ENCODE data around the gene CFAP97D1. TPM values are rescaled to one million over a fixed set of nuclear protein-coding genes. Genes with fewer than 3 reads are reported as not detected.
A peak's percentile ranks its signal among the peaks of the same experiment; 100 is the strongest.

Gene CFAP97D1
- total RNA-seq, 2 donors from 2014 or later: not detected

DNA sequence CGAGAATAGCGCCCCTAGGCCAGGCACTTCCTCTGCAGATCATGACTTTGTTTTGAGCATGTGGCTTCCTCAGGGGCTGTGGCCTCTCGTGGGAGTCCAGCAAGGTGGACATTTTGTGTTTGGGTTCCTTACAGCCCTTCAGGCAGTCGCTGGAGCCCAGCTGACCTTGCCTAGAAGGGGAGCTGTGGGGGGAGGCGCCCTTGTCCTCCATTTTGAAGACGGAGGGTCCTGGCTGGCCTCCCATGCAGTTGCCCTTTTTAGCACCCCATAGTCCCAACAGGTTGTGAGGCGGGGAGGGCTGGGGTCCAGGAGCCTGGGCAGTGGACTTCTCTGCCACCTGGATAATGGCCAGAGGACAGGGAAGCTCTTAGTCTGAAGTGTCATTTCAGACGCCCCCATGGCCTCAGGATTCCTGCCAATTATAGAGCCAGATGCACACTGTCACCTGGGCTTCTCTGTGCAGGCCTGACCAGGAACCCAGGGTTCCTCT, 23.0 kb upstream of the CFAP97D1 start:
- no peak overlapping the region for H3K27ac Mint-ChIP-seq
- H3K27me3 Mint-ChIP-seq: peaks cover 61% of the 10 kb centered on the region

DNA sequence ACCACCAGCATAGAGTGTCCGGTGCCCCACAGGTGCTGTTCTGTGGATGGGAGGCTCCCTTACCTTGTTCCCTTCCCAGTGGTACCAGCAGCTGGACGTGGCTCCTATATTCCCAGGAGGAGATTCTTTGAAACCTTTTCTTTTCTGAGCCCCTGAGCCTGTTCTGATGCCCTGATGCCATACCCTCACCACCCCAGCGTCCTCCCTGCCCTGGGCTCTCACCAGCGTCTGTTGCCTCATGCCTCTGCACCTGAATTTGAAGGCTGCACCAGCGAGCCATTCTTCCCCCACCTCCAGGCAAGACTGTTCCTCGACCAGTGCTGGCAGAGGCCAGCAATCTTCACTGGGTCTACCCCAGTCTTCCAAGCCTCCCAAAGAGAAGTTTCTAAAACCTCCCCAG, 22.1 kb upstream of the CFAP97D1 start:
- H3K4me1 Mint-ChIP-seq: peaks cover 3% of the 10 kb centered on the region
- H3K4me3 Mint-ChIP-seq: no peak overlapping the region
- no peak for DNase-seq
- no peak for ATAC-seq
- H3K27ac Mint-ChIP-seq: no peak overlapping the region
- H3K9me3 ChIP-seq (ENCODE audit: control insufficient read depth, low read length, poor library complexity, severe bottlenecking): no peaks in the 10 kb centered on the region
- peaks cover 1% of the 10 kb centered on the region for H3K36me3 Mint-ChIP-seq (ENCODE audit: low read depth)
- peaks cover 52% of the 10 kb centered on the region for H3K27me3 Mint-ChIP-seq

More for the DNA sequence above, 23.0 kb upstream of the CFAP97D1 start:
- H3K36me3 Mint-ChIP-seq (ENCODE audit: low read depth): peaks cover 5% of the 10 kb centered on the region
- no peak overlapping the region for H3K4me3 Mint-ChIP-seq
- DNase-seq (no peak), ATAC-seq (no peak)
- peaks cover 3% of the 10 kb centered on the region for H3K4me1 Mint-ChIP-seq
- no peaks in the 10 kb centered on the region for H3K9me3 ChIP-seq (ENCODE audit: control insufficient read depth, low read length, poor library complexity, severe bottlenecking)

DNA sequence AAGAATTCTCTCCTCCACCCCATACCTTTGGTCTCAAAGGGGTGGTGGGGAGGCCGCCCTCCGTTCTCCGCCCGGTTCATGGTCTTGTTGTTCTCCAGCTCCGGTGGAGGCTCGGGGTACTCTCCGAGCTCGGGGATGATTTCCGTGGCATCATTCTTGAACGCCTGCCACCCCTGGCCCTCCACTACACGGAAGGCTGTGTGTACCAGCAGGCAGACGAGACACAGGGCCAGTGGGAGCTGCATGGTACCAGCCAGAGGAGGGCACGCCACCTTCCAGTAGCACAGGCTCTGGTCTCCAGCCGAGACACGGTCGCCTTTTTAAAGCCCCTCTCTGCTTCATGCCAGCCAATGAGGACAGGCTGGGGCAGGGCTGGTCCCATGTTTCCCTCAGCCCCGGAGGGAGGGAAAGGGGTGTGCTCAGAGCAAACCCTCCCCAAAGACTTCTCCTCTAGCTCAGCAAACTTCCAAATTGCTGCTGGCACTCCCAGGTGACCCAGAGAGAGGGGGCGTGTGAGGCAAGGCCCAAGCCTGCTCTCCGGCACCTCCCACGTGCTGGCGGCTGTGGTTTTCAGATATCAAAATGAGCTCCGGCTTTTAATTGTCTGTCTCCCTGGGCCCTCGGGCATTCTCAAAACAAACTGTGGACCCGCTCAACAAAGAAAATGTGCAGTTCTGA, 21.6 kb upstream of the CFAP97D1 start, which contains the start of gene SOST:
TSS of gene SOST (minus strand) at position 295 of the 678 bp plus-strand sequence. CDS start at position 245, 50 bp downstream.
- no peaks in the 10 kb centered on the region for H3K36me3 Mint-ChIP-seq (ENCODE audit: low read depth)
- peaks cover 47% of the 10 kb centered on the region for H3K27me3 Mint-ChIP-seq
- DNase-seq (no peak), ATAC-seq (no peak)
- no peak within 1 kb of the TSS for H3K4me3 Mint-ChIP-seq
- H3K9me3 ChIP-seq (ENCODE audit: control insufficient read depth, low read length, poor library complexity, severe bottlenecking): no peaks in the 10 kb centered on the region
- peaks cover 3% of the 10 kb centered on the region for H3K4me1 Mint-ChIP-seq
- no peak within 1 kb of the TSS for H3K27ac Mint-ChIP-seq

DNA sequence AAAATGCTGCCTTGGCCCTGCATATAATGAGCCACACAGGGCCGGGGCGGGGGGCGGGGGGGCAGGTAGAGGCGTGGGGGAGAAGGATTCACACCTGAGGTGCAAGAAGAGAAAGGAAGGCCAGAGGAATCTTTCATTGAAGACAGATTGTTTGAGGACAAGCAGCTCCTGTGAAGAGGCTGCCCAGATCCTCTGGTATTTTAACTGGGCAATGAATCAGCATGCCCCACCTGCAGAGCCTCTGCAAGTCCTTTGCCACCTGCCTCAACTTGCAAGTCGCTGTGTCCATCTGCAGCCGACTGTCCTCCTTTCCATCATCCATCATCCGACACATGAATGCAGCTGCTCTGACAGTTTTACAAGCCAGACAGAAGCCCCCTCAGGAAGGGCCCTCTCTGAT, 20.4 kb upstream of the CFAP97D1 start:
- Mint-ChIP-seq H3K36me3 (ENCODE audit: low read depth) (no peaks in the 10 kb centered on the region), H3K4me1 (peaks cover 3% of the 10 kb centered on the region), H3K4me3 (no peak overlapping the region), H3K27me3 (peaks cover 39% of the 10 kb centered on the region), H3K27ac (no peak overlapping the region)
- no peak for ATAC-seq
- no peak for DNase-seq
- H3K9me3 ChIP-seq (ENCODE audit: control insufficient read depth, low read length, poor library complexity, severe bottlenecking): no peaks in the 10 kb centered on the region

DNA sequence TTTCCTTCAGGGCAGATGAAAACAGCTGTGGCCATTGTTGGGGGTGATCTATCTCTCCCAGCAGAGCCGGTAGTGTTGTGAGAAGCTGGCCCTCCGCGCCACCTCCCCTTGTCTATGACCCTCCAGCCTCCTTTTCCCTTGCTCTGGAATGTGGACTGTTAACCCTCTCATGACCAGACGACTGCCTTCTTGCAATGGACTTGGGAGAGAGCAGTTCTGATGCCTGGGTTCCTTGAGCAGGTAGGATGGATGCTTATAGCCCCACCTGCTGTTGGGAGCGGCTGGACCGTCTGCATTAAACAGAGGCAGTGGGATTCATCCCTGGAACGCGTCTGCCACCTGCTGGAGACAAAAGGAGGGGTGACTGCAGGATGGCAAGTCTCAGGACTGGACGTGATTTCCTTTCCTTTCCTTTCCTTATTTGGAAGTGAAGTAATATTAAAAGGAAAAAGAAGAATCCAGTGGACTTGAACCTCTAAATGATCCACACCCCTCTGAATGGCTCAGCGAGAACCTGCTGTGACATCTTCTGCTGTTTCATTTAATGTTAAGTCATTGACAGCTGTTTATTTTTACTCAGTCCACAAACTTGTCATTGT, 19.9 kb upstream of the CFAP97D1 start:
- H3K36me3 Mint-ChIP-seq (ENCODE audit: low read depth): no peaks in the 10 kb centered on the region
- no peak overlapping the region for H3K27ac Mint-ChIP-seq
- H3K27me3 Mint-ChIP-seq: peaks cover 39% of the 10 kb centered on the region
- H3K9me3 ChIP-seq (ENCODE audit: control insufficient read depth, low read length, poor library complexity, severe bottlenecking): no peaks in the 10 kb centered on the region
- peak; percentile 97 for ATAC-seq
- H3K4me3 Mint-ChIP-seq: no peak overlapping the region
- DNase-seq: peak; percentile 67 to 84 (median 71)
- peaks cover 3% of the 10 kb centered on the region for H3K4me1 Mint-ChIP-seq

DNA sequence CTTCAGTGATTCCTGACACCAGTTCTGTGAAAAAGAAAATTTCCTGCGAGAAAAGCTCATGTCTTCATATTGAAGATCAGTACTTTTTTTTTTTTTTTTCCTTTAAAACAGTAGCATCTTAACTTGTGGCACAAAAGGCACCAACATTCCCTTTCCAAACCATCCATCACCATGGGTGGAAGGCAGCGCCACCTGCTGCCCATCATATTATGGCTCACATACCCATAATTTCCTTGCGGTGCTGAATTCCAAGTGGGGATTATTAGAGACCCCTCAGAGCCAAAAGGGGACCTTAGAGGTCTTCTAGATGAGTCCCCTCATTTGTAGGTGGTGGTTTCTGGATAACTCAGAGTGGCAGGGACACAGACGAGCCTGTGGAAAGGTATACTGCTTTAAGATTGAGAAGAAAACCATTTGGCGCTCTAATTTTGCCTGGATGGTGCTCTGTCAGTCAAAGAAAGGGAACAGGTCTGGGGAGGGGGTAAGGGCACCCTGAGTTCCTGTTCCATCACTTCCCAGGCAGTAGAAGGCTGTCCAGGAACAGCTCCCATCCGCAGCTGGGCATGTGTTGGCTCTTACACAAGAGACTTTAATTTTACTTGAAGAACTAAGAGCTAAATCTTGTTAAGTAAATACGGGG, 13.7 kb upstream of the CFAP97D1 start:
- no peak overlapping the region for H3K27ac Mint-ChIP-seq

DNA sequence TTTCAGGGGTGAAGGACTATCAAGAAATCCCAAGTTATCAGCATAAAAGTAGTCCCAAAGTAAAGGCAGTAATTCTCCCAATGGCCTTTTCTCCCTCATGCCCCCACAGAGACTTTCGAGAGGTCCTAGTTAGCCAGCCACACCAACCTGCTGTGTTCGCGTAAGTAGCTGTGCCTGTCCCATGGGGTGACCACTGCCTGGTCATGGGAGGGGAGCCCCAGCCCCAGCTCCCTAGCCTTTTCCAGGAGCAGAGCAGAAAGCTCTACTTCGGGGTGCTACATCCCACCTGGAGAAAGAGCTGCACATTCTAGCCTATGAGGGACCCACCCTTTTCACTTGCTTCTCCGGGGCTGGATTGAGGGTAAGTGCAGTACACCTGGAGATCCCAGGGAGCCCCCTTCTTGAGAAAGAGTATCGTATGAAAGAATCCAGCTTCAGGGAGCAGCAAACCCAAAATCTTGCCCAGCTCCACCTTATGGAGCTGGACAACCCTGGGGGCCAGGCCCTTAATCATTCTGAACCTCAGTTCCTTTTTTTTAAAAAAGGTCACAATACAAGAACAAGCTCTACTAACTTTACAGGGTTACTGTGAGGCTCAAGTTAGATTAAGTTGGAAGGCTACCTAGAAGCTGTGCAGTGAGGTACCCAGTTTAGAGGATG, 13.1 kb upstream of the CFAP97D1 start:
- ATAC-seq: no peak
- no peak for DNase-seq
- no peaks in the 10 kb centered on the region for H3K9me3 ChIP-seq (ENCODE audit: control insufficient read depth, low read length, poor library complexity, severe bottlenecking)
- no peaks in the 10 kb centered on the region for H3K27me3 Mint-ChIP-seq
- peaks cover 5% of the 10 kb centered on the region for H3K36me3 Mint-ChIP-seq (ENCODE audit: low read depth)
- no peak overlapping the region for H3K27ac Mint-ChIP-seq
- H3K4me3 Mint-ChIP-seq: no peak overlapping the region
- H3K4me1 Mint-ChIP-seq: no peaks in the 10 kb centered on the region

More for the DNA sequence above, 13.7 kb upstream of the CFAP97D1 start:
- ATAC-seq (no peak), DNase-seq (peak; percentile 22 to 34 (median 32))
- no peaks in the 10 kb centered on the region for H3K9me3 ChIP-seq (ENCODE audit: control insufficient read depth, low read length, poor library complexity, severe bottlenecking)
- Mint-ChIP-seq H3K4me3 (no peak overlapping the region), H3K36me3 (ENCODE audit: low read depth) (peaks cover 2% of the 10 kb centered on the region), H3K27me3 (no peaks in the 10 kb centered on the region), H3K4me1 (no peaks in the 10 kb centered on the region)

DNA sequence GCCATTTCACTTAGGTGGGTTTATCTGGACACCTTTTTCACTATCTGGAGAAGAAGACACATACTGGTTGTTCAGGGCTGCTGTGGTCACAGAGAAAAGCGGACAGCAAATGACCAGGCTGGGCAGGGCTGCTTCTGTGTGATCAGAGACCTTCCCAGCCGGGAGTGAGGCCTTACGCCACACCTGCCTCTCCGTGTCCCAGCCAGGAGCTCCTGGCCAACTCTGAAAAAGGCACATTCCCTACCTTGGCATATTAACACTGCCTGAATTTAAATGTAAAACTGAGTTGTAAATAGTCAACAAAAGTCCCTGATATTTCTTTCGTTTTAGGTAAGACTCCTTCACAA, 12.5 kb upstream of the CFAP97D1 start:
- no peak for ATAC-seq
- no peaks in the 10 kb centered on the region for H3K4me1 Mint-ChIP-seq
- H3K36me3 Mint-ChIP-seq (ENCODE audit: low read depth): peaks cover 8% of the 10 kb centered on the region

DNA sequence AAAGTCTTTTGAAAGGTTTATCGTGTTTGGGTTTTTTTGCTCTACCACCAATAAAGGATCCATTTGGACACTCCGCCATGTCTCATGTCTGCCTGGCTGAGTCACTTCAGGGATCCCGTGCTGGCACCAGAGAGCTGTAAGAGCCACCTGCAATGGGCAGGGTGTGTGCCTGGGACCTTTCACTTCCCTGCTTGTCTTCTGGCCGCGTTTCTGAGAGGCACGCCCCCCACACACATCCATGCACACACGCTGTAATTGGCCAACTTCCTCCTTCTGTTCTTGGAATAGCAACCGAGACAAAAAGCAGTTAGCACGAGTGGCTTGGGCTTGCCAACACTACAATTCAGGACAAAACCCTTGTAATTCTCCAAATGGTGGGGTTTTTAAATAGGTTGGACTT, 11.9 kb upstream of the CFAP97D1 start:
- peaks cover 9% of the 10 kb centered on the region for H3K36me3 Mint-ChIP-seq (ENCODE audit: low read depth)
- H3K27ac Mint-ChIP-seq: no peak overlapping the region
- DNase-seq (no peak), ATAC-seq (no peak)
- H3K27me3 Mint-ChIP-seq: no peaks in the 10 kb centered on the region
- no peak overlapping the region for H3K4me3 Mint-ChIP-seq
- no peaks in the 10 kb centered on the region for H3K9me3 ChIP-seq (ENCODE audit: control insufficient read depth, low read length, poor library complexity, severe bottlenecking)
- no peaks in the 10 kb centered on the region for H3K4me1 Mint-ChIP-seq

More for the DNA sequence above, 12.5 kb upstream of the CFAP97D1 start:
- H3K9me3 ChIP-seq (ENCODE audit: control insufficient read depth, low read length, poor library complexity, severe bottlenecking): no peaks in the 10 kb centered on the region
- DNase-seq: no peak
- Mint-ChIP-seq H3K27ac (no peak overlapping the region), H3K27me3 (no peaks in the 10 kb centered on the region), H3K4me3 (no peak overlapping the region)

DNA sequence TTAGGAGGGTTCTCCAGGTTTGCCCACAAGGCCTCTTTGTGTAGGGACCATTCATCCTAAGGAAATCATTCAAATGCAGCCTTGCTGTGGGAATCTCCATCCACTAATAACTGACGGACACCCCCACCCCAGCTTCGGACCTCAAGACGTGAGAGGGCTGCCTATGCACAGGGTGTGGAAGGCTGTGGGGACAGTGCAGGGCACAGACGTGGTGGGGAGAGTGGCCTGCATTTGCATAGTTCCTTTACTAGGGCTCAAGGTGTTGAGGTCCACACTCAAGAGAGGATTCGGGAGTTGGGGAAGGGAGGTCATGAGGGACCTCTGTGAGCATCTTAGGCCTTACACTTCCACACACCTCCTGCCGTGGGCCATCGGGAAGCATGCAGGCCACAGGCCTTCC, 11.3 kb upstream of the CFAP97D1 start:
- no peak overlapping the region for H3K4me3 Mint-ChIP-seq
- H3K27me3 Mint-ChIP-seq: no peaks in the 10 kb centered on the region
- DNase-seq (no peak), ATAC-seq (no peak)
- no peaks in the 10 kb centered on the region for H3K9me3 ChIP-seq (ENCODE audit: control insufficient read depth, low read length, poor library complexity, severe bottlenecking)
- no peak overlapping the region for H3K27ac Mint-ChIP-seq
- no peaks in the 10 kb centered on the region for H3K4me1 Mint-ChIP-seq
- H3K36me3 Mint-ChIP-seq (ENCODE audit: low read depth): peaks cover 12% of the 10 kb centered on the region

DNA sequence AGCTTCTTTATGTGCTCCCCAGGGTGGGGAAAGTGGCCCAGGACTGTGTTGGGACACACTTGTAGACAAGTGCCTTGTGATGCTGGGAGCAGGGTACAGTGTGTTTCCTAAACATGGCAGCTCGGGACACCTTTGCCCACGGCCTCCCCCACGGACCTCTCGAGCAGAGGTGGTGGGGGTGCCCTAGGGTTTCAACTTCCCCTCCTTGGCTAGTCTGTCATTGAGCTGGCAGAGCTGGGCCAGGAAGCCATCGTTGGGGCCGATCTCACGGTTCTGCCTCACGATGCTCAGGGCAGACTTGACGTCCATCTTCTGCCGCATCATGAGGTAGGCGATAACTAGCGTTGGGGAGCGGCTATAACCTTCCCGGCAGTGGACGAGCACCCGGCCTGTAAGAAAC, 10.8 kb upstream of the CFAP97D1 start:
- Mint-ChIP-seq H3K36me3 (ENCODE audit: low read depth) (peaks cover 12% of the 10 kb centered on the region), H3K4me3 (no peak overlapping the region), H3K27ac (no peak overlapping the region), H3K4me1 (no peaks in the 10 kb centered on the region), H3K27me3 (no peaks in the 10 kb centered on the region)
- ATAC-seq (no peak), DNase-seq (no peak)
- no peaks in the 10 kb centered on the region for H3K9me3 ChIP-seq (ENCODE audit: control insufficient read depth, low read length, poor library complexity, severe bottlenecking)

DNA sequence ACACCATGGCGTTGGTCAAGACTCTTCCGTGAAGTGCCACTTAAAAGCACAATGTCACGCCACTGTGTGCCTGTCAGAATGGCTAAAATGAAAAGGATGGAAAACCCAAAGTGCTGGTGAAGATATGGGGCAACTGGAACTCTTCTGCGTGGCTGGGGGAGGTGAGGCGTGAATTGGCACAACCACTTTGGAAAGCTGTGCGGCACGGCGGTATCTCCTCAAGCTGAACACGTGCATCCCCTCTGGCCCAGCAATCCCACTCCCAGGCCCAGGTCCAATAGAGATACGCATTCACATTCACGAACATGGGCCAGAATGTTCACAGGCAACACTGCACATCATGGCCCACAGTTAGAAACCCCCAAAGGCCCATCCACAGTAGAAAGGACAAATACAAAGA, 10.4 kb upstream of the CFAP97D1 start:
- Mint-ChIP-seq H3K36me3 (ENCODE audit: low read depth) (peaks cover 12% of the 10 kb centered on the region), H3K27me3 (no peaks in the 10 kb centered on the region), H3K4me1 (no peaks in the 10 kb centered on the region), H3K4me3 (no peak overlapping the region), H3K27ac (no peak overlapping the region)
- no peaks in the 10 kb centered on the region for H3K9me3 ChIP-seq (ENCODE audit: control insufficient read depth, low read length, poor library complexity, severe bottlenecking)
- DNase-seq (no peak), ATAC-seq (no peak)

DNA sequence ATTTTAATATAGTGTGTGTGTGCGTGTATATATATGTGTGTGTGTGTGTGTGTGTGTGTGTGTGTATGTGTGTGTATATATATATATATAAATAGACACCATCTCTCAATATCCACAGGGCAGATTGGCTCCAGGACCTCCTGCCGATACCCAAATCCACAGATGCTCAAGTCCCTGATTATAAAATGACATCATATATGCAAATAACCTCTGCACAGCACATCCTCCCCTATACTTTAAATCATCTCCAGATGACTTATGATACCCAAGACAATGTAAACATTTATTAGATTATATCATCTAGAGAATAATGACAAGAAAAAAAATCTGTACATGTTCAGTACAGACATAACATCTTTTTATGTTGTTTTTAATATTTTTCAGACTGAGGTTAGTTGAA, 9.3 kb upstream of the CFAP97D1 start:
- no peak for ATAC-seq
- no peak overlapping the region for H3K27ac Mint-ChIP-seq
- no peak for DNase-seq
- H3K27me3 Mint-ChIP-seq: no peaks in the 10 kb centered on the region
- peaks cover 12% of the 10 kb centered on the region for H3K36me3 Mint-ChIP-seq (ENCODE audit: low read depth)
- H3K4me1 Mint-ChIP-seq: no peaks in the 10 kb centered on the region
- H3K4me3 Mint-ChIP-seq: no peak overlapping the region
- H3K9me3 ChIP-seq (ENCODE audit: control insufficient read depth, low read length, poor library complexity, severe bottlenecking): no peaks in the 10 kb centered on the region

Data from T-helper 17 cell (primary cell).